Mucosa of stomach (tissue), 1 donor: ENCODE data around the gene SSH3.
A peak's percentile ranks its signal among the peaks of the same experiment; 100 is the strongest.

Experiments
- H3K27me3 ChIP-seq: one replicate; pipeline ENCODE4 v1.7.0; 2013; ENCODE audit warnings: mild to moderate bottlenecking, low read length; ENCODE audit not compliant: control insufficient read depth, insufficient read depth
- H3K36me3 ChIP-seq: one replicate; pipeline ENCODE4 v1.7.0; 2013; ENCODE audit warnings: low read length; ENCODE audit not compliant: control insufficient read depth, insufficient read depth
- H3K4me1 ChIP-seq: one replicate; pipeline ENCODE4 v1.7.0; 2013; ENCODE audit warnings: mild to moderate bottlenecking, low read length; ENCODE audit not compliant: control insufficient read depth, insufficient read depth
- H3K4me3 ChIP-seq: one replicate; pipeline ENCODE4 v1.7.0; 2013; ENCODE audit warnings: low read length
- H3K9ac ChIP-seq: one replicate; pipeline ENCODE4 v1.7.0; 2013; ENCODE audit warnings: mild to moderate bottlenecking, low read length, moderate library complexity
- H3K9me3 ChIP-seq: one replicate; pipeline ENCODE4 v1.7.0; 2013; ENCODE audit warnings: mild to moderate bottlenecking, low read length, moderate library complexity; ENCODE audit not compliant: control insufficient read depth
- donor health status: Pancreatic carcinoma.

The SSH3 gene

GRCh38 chr11:67264260-67264659 is 39.1 kb upstream of the SSH3 start:
- Histone ChIP-seq H3K9ac (no peak overlapping the region), H3K27me3 (no peaks in the 10 kb centered on the region), H3K4me3 (no peak overlapping the region), H3K9me3 (no peaks in the 10 kb centered on the region), H3K4me1 (peaks cover 40% of the 10 kb centered on the region), H3K36me3 (no peaks in the 10 kb centered on the region)

GRCh38 chr11:67264877-67265632 is 38.3 kb upstream of the SSH3 start:
- Histone ChIP-seq H3K9ac (no peak overlapping the region), H3K36me3 (no peaks in the 10 kb centered on the region), H3K9me3 (no peaks in the 10 kb centered on the region), H3K4me3 (no peak overlapping the region), H3K27me3 (no peaks in the 10 kb centered on the region), H3K4me1 (peaks cover 48% of the 10 kb centered on the region)

DNA sequence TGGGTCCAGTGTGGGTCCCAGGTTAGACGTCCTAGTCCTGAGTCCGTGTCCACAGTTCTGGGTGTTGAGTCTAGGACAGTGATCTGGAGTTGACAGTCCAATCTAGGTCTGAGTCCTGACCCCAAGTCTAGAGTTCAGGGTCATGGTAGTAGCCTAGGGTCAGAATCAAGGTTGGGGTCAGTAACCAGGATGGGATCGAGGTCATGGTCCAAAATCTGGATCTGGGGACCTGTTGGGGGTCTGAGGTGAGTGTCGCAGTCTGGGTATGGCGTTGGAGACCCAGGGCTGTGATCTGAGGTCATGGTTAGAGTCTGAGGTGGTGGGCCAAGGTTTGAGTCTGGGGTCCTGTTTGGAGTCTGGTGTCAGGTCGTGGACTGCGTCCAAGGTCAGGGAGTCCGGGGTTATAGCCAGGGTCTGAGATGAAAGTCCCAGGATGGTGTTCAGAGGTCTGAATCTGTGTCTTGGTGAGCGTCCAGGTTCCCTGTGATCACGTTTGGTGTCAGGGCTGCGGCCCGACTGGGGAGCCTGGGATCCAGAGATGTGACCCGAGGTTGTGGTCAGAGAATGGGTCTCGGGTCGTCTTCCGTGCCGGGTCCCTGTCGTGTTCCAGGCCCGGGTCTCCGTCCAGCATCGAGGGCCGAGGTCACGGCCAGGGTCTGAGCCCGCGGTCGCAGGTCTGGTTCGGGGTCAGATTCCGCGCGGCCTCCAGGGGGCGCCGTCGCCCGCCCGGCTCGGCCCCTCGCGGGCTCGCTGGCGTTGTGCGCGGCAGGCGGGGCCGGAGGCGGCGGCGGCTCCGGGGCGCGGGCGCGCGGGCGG is 37.5 kb upstream of the SSH3 start:
- Histone ChIP-seq H3K9me3 (no peaks in the 10 kb centered on the region), H3K9ac (peak overlapping the region; percentile 69), H3K4me1 (peaks cover 56% of the 10 kb centered on the region), H3K27me3 (no peaks in the 10 kb centered on the region), H3K36me3 (no peaks in the 10 kb centered on the region), H3K4me3 (no peak overlapping the region)

- peaks cover 64% of the 10 kb centered on the region for H3K4me1 ChIP-seq
- H3K4me3 ChIP-seq: peak within 1 kb of the TSS; percentile 82
- no peaks in the 10 kb centered on the region for H3K36me3 ChIP-seq
- H3K9me3 ChIP-seq: no peaks in the 10 kb centered on the region
- no peaks in the 10 kb centered on the region for H3K27me3 ChIP-seq
- peak within 1 kb of the TSS; percentile 91 for H3K9ac ChIP-seq
Measured at GRCh38 chr11:67266449-67267187, 36.7 kb upstream of the SSH3 start, which contains the start of gene GRK2. Gene GRK2 (plus strand): TSS chr11:67266473. CDS start chr11:67266700, 227 bp downstream.

DNA sequence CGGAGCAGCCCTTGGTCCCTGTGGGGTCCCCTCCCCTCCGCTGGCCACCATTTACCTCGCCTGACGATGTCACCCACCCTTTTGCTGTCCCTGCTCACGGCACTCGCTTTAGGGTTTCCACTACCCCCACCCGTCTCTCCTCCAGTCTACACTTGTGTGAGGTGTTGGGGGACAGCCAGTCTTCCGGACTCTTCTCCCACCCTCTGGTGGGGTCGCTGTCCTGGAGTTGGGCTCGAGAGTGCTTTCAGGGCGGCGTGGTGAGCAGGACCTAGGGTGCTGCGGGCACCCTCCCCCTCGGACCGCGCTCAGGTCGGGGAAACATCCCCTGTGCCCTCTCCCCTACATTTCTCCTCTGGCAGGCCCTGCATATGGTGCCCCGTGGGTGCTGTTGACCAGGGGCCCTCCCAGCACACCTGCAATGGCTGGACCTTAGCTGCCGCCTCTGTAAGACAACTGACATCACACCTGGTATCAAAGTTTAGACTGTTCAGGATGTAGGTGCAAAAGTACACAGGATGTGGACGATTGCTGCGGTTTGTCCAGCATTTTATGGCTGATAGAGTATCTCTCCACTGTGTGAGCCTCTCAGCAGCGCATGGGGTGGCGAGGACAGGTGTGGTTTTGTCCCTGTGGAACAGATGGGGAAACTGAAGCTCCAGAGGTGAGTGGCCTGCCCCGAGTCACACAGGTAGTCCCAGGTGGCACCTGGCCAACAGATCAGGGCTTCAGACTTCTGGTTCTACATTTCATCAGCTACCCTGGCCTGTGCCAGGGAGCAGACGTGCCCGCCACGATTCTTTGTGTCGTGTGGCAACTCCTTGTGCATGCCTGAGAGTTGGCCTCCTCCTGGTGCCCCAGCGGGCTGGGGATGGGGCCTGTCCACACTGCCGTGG is 35.9 kb upstream of the SSH3 start:
- Histone ChIP-seq H3K4me3 (peak overlapping the region; percentile 82), H3K9me3 (no peaks in the 10 kb centered on the region), H3K27me3 (no peaks in the 10 kb centered on the region), H3K36me3 (no peaks in the 10 kb centered on the region), H3K4me1 (peaks cover 66% of the 10 kb centered on the region), H3K9ac (peak overlapping the region; percentile 91)

DNA sequence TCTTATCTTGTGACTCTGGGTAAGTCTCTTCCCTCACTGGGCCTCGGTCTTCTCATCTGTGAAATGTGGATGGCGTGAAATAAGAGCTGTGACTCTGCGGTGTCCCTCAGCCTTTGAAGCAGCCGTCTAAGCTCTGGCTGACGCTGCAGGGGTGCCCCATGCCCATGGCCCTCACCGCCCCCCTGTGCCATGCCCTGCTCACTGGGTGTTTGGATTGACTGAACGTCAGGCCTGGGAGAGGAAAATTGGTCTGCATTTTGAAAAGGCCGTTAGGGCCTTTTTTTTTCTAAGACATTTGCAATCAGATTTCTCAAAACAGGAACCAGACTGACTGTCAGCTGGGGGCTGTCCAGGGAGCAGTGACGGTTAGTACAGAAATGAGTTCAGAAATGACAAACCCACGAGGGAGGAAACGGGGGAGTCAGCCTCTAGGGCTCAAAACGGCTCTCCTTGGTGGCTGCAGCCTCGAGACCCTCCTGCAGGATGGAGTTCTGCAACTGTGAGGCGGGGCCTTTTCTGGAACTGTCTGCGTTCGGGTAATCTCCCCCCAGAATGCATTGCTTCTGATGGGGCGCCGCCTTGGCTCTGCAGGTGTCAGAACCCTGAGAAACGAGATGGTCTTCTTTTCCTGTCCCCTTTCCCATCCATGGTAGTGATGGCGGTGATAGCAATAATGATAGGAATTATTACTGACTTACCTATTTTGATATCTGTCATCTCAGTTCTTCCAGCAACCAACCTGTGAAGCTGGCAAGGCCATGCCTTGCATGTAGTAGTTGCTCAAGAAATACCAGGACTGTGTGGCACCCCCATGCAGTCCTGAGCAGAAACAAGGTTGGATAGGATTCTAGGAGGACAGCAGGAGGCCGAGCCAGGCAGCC is 35.0 kb upstream of the SSH3 start:
- H3K36me3 ChIP-seq: no peaks in the 10 kb centered on the region
- H3K9me3 ChIP-seq: no peaks in the 10 kb centered on the region
- H3K9ac ChIP-seq: peak overlapping the region; percentile 91
- H3K4me3 ChIP-seq: peak overlapping the region; percentile 82
- peaks cover 66% of the 10 kb centered on the region for H3K4me1 ChIP-seq
- no peaks in the 10 kb centered on the region for H3K27me3 ChIP-seq

- Histone ChIP-seq H3K9me3 (no peaks in the 10 kb centered on the region), H3K27me3 (no peaks in the 10 kb centered on the region), H3K9ac (no peak overlapping the region), H3K36me3 (no peaks in the 10 kb centered on the region), H3K4me1 (peaks cover 71% of the 10 kb centered on the region), H3K4me3 (no peak overlapping the region)
Measured at GRCh38 chr11:67268962-67269268, 34.4 kb upstream of the SSH3 start.

GRCh38 chr11:67269401-67270255 is 33.7 kb upstream of the SSH3 start:
- Histone ChIP-seq H3K9ac (peak overlapping the region; percentile 63), H3K9me3 (no peaks in the 10 kb centered on the region), H3K36me3 (no peaks in the 10 kb centered on the region), H3K4me1 (peaks cover 77% of the 10 kb centered on the region), H3K4me3 (peak overlapping the region; percentile 45), H3K27me3 (no peaks in the 10 kb centered on the region)

DNA sequence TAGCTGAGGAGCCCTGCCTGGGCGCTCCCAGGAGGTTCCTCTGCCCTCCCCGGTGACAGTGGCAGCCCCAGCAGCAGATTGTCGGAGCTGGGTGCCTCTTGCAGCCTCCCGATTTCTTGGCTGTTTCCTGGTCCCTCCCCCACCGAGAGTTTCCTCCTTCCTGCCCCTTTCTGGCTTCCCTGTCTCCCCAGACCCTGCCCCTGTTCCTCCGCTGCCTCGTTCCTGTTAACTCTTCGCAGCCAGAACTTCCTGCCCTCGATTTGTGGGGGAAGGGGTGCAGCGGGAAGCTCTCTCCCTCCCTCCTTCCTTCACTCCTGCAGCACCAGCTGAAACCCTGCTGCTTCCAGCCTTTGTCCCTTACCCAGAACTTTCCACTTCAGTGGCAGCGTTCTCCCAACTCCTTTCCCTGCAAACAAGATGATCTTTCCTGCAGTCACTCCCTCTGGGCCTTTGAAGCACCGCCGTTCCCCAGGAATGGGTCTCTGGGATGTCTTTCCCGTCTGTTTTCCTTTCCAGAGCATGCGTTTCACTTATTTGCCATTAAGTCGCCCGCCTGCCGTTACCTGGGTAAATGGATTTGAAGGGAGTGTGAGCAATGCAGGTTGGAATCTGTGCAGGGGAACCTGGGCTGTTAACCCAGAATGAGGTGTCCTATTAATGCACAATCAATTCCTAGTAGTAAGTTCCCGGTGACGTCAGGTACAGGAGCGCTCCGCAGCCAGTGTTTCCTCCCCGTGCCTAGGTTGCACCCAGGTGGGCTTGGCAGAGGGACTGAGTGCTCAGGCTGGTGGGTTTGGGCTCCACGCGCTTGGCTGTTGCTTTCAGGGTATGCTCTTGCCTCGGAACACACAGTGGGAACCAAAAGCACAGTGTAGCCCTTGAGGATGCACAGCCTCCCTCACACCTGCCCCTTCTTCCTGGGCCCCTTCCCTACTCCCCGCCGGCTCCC is 32.8 kb upstream of the SSH3 start:
- Histone ChIP-seq H3K9me3 (no peaks in the 10 kb centered on the region), H3K36me3 (no peaks in the 10 kb centered on the region), H3K27me3 (no peaks in the 10 kb centered on the region), H3K4me3 (peak overlapping the region; percentile 45), H3K4me1 (peaks cover 86% of the 10 kb centered on the region), H3K9ac (peak overlapping the region; percentile 63)
